ENCODE results near the gene PPP1R36. TPM values are rescaled to one million over a fixed set of nuclear protein-coding genes. Genes with fewer than 3 reads are reported as not detected.
"Not testable (repeated sequence)": the region's sequence is repeated elsewhere in the genome, so short reads cannot be mapped to it uniquely, and the experiment has no call there.

Gene PPP1R36
- total RNA-seq, 1 donor from 2014 or later = 2.4 TPM

DNA sequence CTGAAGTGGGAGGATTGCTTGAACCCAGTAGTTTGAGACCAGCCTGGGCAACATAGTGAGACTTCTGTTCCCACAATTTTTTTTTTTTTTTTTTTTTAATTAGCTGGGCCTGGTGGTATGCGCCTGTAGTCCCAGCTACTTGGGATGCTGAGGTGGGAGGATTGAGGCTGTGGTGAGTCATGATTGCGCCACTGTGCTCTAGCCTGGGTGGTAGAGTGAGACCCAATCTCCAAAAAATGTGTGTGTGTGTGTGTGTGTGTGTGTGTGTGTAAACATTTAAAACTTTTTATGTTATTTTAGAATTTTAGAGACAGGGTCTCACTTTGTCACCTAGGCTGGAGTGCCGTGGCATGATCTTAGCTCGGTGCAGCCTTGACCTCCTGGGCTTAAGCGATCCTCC is 6.8 kb downstream of the PPP1R36 start:
- Mint-ChIP-seq H3K4me1 (ENCODE audit: low read depth, unreplicated experiment) (no peaks in the 10 kb centered on the region), H3K27ac (ENCODE audit: unreplicated experiment) (no peak overlapping the region), H3K27me3 (ENCODE audit: unreplicated experiment) (peaks cover 2% of the 10 kb centered on the region), H3K36me3 (ENCODE audit: unreplicated experiment) (no peaks in the 10 kb centered on the region), H3K4me3 (ENCODE audit: unreplicated experiment) (no peak overlapping the region), H3K9me3 (ENCODE audit: unreplicated experiment) (peaks cover 4% of the 10 kb centered on the region)
- TF ChIP-seq, protein P1, sequence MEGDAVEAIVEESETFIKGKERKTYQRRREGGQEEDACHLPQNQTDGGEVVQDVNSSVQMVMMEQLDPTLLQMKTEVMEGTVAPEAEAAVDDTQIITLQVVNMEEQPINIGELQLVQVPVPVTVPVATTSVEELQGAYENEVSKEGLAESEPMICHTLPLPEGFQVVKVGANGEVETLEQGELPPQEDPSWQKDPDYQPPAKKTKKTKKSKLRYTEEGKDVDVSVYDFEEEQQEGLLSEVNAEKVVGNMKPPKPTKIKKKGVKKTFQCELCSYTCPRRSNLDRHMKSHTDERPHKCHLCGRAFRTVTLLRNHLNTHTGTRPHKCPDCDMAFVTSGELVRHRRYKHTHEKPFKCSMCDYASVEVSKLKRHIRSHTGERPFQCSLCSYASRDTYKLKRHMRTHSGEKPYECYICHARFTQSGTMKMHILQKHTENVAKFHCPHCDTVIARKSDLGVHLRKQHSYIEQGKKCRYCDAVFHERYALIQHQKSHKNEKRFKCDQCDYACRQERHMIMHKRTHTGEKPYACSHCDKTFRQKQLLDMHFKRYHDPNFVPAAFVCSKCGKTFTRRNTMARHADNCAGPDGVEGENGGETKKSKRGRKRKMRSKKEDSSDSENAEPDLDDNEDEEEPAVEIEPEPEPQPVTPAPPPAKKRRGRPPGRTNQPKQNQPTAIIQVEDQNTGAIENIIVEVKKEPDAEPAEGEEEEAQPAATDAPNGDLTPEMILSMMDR (IDR thresholded peaks at IDR 0.05; ENCODE audit: partially characterized antibody, unreplicated experiment) = no peak
- DNase-seq = no peak

DNA sequence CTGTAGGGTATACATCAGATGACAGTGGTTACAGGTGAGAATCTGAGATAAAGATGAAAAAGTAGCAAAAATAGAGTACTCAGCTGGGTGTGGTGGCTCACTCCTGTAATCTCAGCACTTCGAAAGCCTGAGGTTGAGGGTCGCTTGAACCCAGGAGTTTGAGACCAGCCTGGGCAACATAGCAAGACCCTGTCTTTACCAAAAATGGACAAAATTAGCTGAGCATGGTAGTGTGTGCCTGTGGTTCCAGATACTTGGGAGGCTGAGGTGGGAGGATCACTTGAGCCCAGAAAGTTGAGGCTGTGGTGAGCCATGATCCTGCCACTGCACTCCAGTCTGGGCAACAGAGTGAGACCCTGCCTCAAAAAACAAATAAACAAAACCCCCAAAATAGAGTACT is 8.5 kb downstream of the PPP1R36 start:
- not testable (repeated sequence) for H3K27ac Mint-ChIP-seq (ENCODE audit: unreplicated experiment); DNase-seq; H3K4me1 Mint-ChIP-seq (ENCODE audit: low read depth, unreplicated experiment); H3K27me3 Mint-ChIP-seq (ENCODE audit: unreplicated experiment); H3K36me3 Mint-ChIP-seq (ENCODE audit: unreplicated experiment); H3K4me3 Mint-ChIP-seq (ENCODE audit: unreplicated experiment); H3K9me3 Mint-ChIP-seq (ENCODE audit: unreplicated experiment)

DNA sequence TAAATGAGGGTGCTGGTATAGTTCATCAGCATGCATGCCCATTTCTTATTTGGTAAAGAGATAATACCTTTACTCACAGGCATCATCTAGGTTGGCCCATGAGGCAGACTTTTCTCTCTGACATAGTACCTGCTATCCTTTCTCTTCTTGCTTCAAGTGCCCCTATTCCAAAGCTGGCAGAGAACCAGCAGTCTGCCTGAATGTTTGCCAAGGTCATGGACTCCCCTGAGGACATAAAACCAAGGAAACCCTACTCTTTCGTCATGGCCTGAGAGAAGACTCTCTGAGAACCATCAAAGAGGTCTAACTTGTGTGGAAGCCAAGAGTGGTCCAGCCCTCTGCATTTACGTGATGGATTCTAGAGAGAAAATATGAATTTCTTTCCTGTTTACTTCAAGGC is 11.9 kb downstream of the PPP1R36 start:
- no peaks in the 10 kb centered on the region for H3K4me1 Mint-ChIP-seq (ENCODE audit: low read depth, unreplicated experiment)
- no peaks in the 10 kb centered on the region for H3K27me3 Mint-ChIP-seq (ENCODE audit: unreplicated experiment)
- TF ChIP-seq, protein P1 (IDR thresholded peaks at IDR 0.05; ENCODE audit: partially characterized antibody, unreplicated experiment) = no peak
- H3K9me3 Mint-ChIP-seq (ENCODE audit: unreplicated experiment) = no peaks in the 10 kb centered on the region
- H3K27ac Mint-ChIP-seq (ENCODE audit: unreplicated experiment) = no peak overlapping the region
- H3K36me3 Mint-ChIP-seq (ENCODE audit: unreplicated experiment) = no peaks in the 10 kb centered on the region
- DNase-seq = no peak
- H3K4me3 Mint-ChIP-seq (ENCODE audit: unreplicated experiment) = no peak overlapping the region

DNA sequence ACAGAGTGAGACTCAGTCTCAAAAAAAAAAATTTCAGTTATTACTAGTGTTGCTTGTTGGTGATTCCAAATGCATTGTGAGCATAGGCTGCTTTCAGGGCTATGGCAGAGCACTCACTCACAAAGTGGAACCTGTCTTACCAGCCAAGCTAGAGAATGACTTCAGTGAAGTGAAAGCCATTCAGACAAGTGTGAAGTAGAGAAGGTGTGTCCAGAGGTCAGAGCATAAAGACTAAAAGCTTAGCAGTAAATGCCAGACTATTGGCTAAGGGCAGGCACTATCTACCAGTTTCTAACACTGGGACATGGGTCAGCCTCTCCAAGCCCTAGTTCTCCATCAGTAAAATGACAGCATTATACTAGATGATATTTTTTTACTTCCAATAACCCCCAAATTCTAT is 12.7 kb downstream of the PPP1R36 start:
- Mint-ChIP-seq H3K4me3 (ENCODE audit: unreplicated experiment) (no peak overlapping the region), H3K36me3 (ENCODE audit: unreplicated experiment) (no peaks in the 10 kb centered on the region), H3K9me3 (ENCODE audit: unreplicated experiment) (no peaks in the 10 kb centered on the region), H3K4me1 (ENCODE audit: low read depth, unreplicated experiment) (no peaks in the 10 kb centered on the region), H3K27ac (ENCODE audit: unreplicated experiment) (no peak overlapping the region), H3K27me3 (ENCODE audit: unreplicated experiment) (no peaks in the 10 kb centered on the region)
- DNase-seq = no peak
- TF ChIP-seq, protein P1 (IDR thresholded peaks at IDR 0.05; ENCODE audit: partially characterized antibody, unreplicated experiment) = no peak

DNA sequence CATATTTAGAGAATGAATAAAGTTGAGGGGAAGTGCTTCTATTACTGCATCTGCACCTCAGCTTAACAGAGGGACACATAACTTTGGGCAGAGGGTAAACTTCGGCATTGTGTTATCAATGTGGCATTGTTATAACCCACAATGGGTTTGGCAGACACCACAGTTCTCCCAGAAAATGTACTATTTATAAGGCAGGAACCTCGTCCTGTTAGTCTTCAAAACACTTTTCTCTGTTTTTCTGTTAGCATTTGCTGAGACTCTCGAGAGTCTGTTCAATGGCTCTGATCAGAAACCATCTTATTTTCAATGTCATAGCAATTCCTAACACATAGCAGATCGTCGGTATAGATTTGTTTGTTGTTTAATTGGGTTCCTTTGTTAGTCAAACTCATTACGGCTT is 13.9 kb downstream of the PPP1R36 start:
- TF ChIP-seq, protein P1 (IDR thresholded peaks at IDR 0.05; ENCODE audit: partially characterized antibody, unreplicated experiment) = no peak
- Mint-ChIP-seq H3K4me3 (ENCODE audit: unreplicated experiment) (no peak overlapping the region), H3K9me3 (ENCODE audit: unreplicated experiment) (no peaks in the 10 kb centered on the region), H3K27me3 (ENCODE audit: unreplicated experiment) (no peaks in the 10 kb centered on the region), H3K36me3 (ENCODE audit: unreplicated experiment) (no peaks in the 10 kb centered on the region), H3K4me1 (ENCODE audit: low read depth, unreplicated experiment) (no peaks in the 10 kb centered on the region), H3K27ac (ENCODE audit: unreplicated experiment) (no peak overlapping the region)
- no peak for DNase-seq

DNA sequence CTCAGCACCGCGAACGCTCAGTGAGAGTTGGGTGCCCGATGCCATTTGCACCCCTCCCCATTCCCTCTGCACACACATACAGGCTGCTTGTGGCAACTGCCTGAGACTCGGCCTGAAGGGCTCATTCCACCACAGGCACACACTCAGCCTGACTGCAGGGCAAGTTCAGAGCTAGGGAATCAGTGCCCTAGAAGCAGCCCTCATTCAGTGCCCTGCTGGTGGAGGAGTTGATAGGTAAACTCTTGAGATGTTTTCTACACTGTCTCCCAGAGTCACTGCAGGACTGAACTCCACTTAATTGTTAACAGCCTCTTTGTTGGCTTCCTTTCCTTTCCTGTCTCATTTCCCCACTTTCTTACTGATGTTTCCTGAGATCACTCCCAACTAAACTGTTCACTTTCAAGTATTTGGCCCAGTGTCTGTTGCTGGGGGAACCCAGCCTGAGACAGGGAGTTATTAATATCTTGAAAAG is 16.9 kb downstream of the PPP1R36 start:
- Mint-ChIP-seq H3K4me1 (ENCODE audit: low read depth, unreplicated experiment) (no peaks in the 10 kb centered on the region), H3K27me3 (ENCODE audit: unreplicated experiment) (no peaks in the 10 kb centered on the region), H3K27ac (ENCODE audit: unreplicated experiment) (no peak overlapping the region), H3K9me3 (ENCODE audit: unreplicated experiment) (no peaks in the 10 kb centered on the region), H3K4me3 (ENCODE audit: unreplicated experiment) (no peak overlapping the region), H3K36me3 (ENCODE audit: unreplicated experiment) (no peaks in the 10 kb centered on the region)
- TF ChIP-seq, protein P1 (IDR thresholded peaks at IDR 0.05; ENCODE audit: partially characterized antibody, unreplicated experiment) = no peak
- no peak for DNase-seq
